H9 (cell line): Measurements from ENCODE around the gene ACOT7. TPM values are rescaled to one million over a fixed set of nuclear protein-coding genes. Genes with fewer than 3 reads are reported as not detected.

ENCODE experiments used
- DNase-seq: peaks from one replicate; pipeline ENCODE4 v3.0.0-alpha.2; 2017
- H2AFZ ChIP-seq: one replicate; pipeline ENCODE4 v1.6.1; 2013; ENCODE audit warnings: mild to moderate bottlenecking, low read length, control low read depth, moderate library complexity
- H2AK5ac ChIP-seq: 2 replicates; pipeline ENCODE4 v1.6.1; 2013; ENCODE audit warnings: low read length, control low read depth, mixed read lengths; ENCODE audit not compliant: insufficient read length
- H2BK120ac ChIP-seq: one replicate; pipeline ENCODE4 v1.6.1; 2013; ENCODE audit warnings: low read depth, mild to moderate bottlenecking, low read length, control low read depth, inconsistent platforms; ENCODE audit not compliant: poor library complexity, severe bottlenecking
- H2BK12ac ChIP-seq: 2 replicates; pipeline ENCODE4 v1.6.1; 2013; ENCODE audit warnings: low read length, control low read depth, mixed read lengths, low read depth; ENCODE audit not compliant: insufficient read length
- H2BK15ac ChIP-seq: 2 replicates; pipeline ENCODE4 v1.6.1; 2013; ENCODE audit warnings: low read depth, low read length, control low read depth
- H2BK20ac ChIP-seq: one replicate; pipeline ENCODE4 v1.6.1; 2013; ENCODE audit warnings: low read depth, mild to moderate bottlenecking, low read length, control low read depth, inconsistent platforms; ENCODE audit not compliant: poor library complexity, severe bottlenecking
- H2BK5ac ChIP-seq: 2 replicates; pipeline ENCODE4 v1.6.1; 2013; ENCODE audit warnings: low read length, control low read depth, mixed read lengths; ENCODE audit not compliant: insufficient read length
- H3K14ac ChIP-seq: 2 replicates; pipeline ENCODE4 v1.6.1; 2013; ENCODE audit warnings: low read length, control low read depth; ENCODE audit not compliant: insufficient read depth
- H3K18ac ChIP-seq: 2 replicates; pipeline ENCODE4 v1.6.1; 2013; ENCODE audit warnings: low read depth, mild to moderate bottlenecking, mixed read lengths, low read length, control low read depth; ENCODE audit not compliant: insufficient read length
- H3K23ac ChIP-seq: 2 replicates; pipeline ENCODE4 v1.6.1; 2013; ENCODE audit warnings: low read length, control low read depth, mixed read lengths, low read depth; ENCODE audit not compliant: insufficient read length
- H3K23me2 ChIP-seq: 2 replicates; pipeline ENCODE4 v1.6.1; 2013; ENCODE audit warnings: low read depth, mild to moderate bottlenecking, mixed read lengths, low read length, control low read depth; ENCODE audit not compliant: insufficient read length, poor library complexity, severe bottlenecking
- H3K27ac ChIP-seq: 2 replicates; pipeline ENCODE4 v1.5.1; 2013; ENCODE audit warnings: low read length, control low read depth, mixed read lengths, low read depth; ENCODE audit not compliant: insufficient read length
- H3K27me3 ChIP-seq: 2 replicates; pipeline ENCODE4 v1.6.1; 2013; ENCODE audit warnings: low read length, control low read depth, inconsistent platforms; ENCODE audit not compliant: insufficient read depth
- H3K4ac ChIP-seq: 2 replicates; pipeline ENCODE4 v1.6.1; 2013; ENCODE audit warnings: low read depth, mild to moderate bottlenecking, control low read depth, inconsistent platforms, low read length, moderate library complexity
- H3K4me1 ChIP-seq: 2 replicates; pipeline ENCODE4 v1.6.1; 2013; ENCODE audit warnings: low read length, control low read depth, inconsistent platforms; ENCODE audit not compliant: insufficient read depth
- H3K4me2 ChIP-seq: 2 replicates; pipeline ENCODE4 v1.6.1; 2013; ENCODE audit warnings: low read length, control low read depth, mixed read lengths; ENCODE audit not compliant: insufficient read length, insufficient read depth
- H3K56ac ChIP-seq: 2 replicates; pipeline ENCODE4 v1.6.1; 2013; ENCODE audit warnings: low read depth, mild to moderate bottlenecking, mixed read lengths, low read length, control low read depth; ENCODE audit not compliant: insufficient read length
- H3K79me1 ChIP-seq: 2 replicates; pipeline ENCODE4 v1.6.1; 2013; ENCODE audit warnings: low read depth, mild to moderate bottlenecking, moderate library complexity, low read length, control low read depth, inconsistent platforms; ENCODE audit not compliant: insufficient read depth, poor library complexity, severe bottlenecking
- H3K79me2 ChIP-seq: 2 replicates; pipeline ENCODE4 v1.6.1; 2013; ENCODE audit warnings: low read length, control low read depth, inconsistent platforms; ENCODE audit not compliant: insufficient read depth
- H3K9ac ChIP-seq: 2 replicates; pipeline ENCODE4 v1.6.1; 2013; ENCODE audit warnings: low read length, control low read depth, mixed read lengths; ENCODE audit not compliant: insufficient read length; ENCODE audit errors: extremely low read depth
- H3K9me3 ChIP-seq: one replicate; pipeline ENCODE4 v1.6.1; 2013; ENCODE audit warnings: low read depth, low read length, inconsistent platforms; ENCODE audit not compliant: control insufficient read depth
- H3T11ph ChIP-seq: one replicate; pipeline ENCODE4 v1.6.1; 2013; ENCODE audit warnings: mild to moderate bottlenecking, low read length, control low read depth, inconsistent platforms
- H4K20me1 ChIP-seq: one replicate; pipeline ENCODE4 v1.6.1; 2013; ENCODE audit not compliant: control insufficient read depth, insufficient read length, insufficient read depth
- H4K5ac ChIP-seq: 2 replicates; pipeline ENCODE4 v1.6.1; 2013; ENCODE audit warnings: low read depth, mild to moderate bottlenecking, mixed read lengths, low read length, control low read depth; ENCODE audit not compliant: insufficient read length
- H4K8ac ChIP-seq: replicated peaks from 2 replicates; pipeline ENCODE4 v1.6.1; 2013; ENCODE audit warnings: low read length, control low read depth, mixed read lengths, low read depth; ENCODE audit not compliant: insufficient read length
- H4K91ac ChIP-seq: 2 replicates; pipeline ENCODE4 v1.6.1; 2013; ENCODE audit warnings: low read depth, mild to moderate bottlenecking, moderate library complexity, mixed read lengths, low read length, control low read depth; ENCODE audit not compliant: insufficient read length
- H3K27ac Mint-ChIP-seq, 3 experiments: 2 replicates in 2 of 3; 3 replicates in 1 of 3; pipeline ENCODE4 v1.8.0; 2020 to 2021; ENCODE audit warnings: mixed read lengths in 3 of 3, mild to moderate bottlenecking in 1 of 3, moderate library complexity in 1 of 3
- H3K27me3 Mint-ChIP-seq: 2 replicates; pipeline ENCODE4 v1.8.0; 2021; ENCODE audit warnings: low read depth, mild to moderate bottlenecking, moderate library complexity, mixed read lengths
- H3K36me3 Mint-ChIP-seq, 3 experiments: 2 replicates in 2 of 3; 3 replicates in 1 of 3; pipeline ENCODE4 v1.8.0; 2020 to 2021; ENCODE audit warnings: low read depth in 3 of 3, mixed read lengths in 3 of 3; ENCODE audit not compliant: insufficient read depth in 1 of 3
- H3K4me1 Mint-ChIP-seq, 2 experiments: 2 replicates each; pipeline ENCODE4 v1.8.0; 2020; ENCODE audit warnings: mixed read lengths in 2 of 2
- H3K4me3 Mint-ChIP-seq, 2 experiments: 2 replicates in 1 of 2; 3 replicates in 1 of 2; pipeline ENCODE4 v1.8.0; 2020 to 2021; ENCODE audit warnings: mild to moderate bottlenecking in 2 of 2, mixed read lengths in 2 of 2, moderate library complexity in 1 of 2
- H3K9me3 Mint-ChIP-seq, 2 experiments: 2 replicates in 1 of 2; 3 replicates in 1 of 2; pipeline ENCODE4 v1.8.0; 2020; ENCODE audit warnings: mild to moderate bottlenecking in 2 of 2, mixed read lengths in 2 of 2, moderate library complexity in 1 of 2
- WGBS: extraction: QIAGEN DNeasy Blood & Tissue Kit; methylation state at CpG from one replicate; pipeline ENCODE4 v1.1.7; 2013; ENCODE audit warnings: missing lambda C conversion rate, low lambda C conversion rate, mixed read lengths; ENCODE audit not compliant: insufficient read length; ENCODE audit errors: extremely low coverage; 5-methylcytosine and 5-hydroxymethylcytosine counted together
- total RNA-seq: library from RNA; stranded (reverse); gene quantifications from 2 replicates; pipeline ENCODE4 v1.2.1, GENCODE V29; 2021
- TF ChIP-seq, protein P1 (sequence below): fragments of 200-600 bp; sonication (generic); conservative IDR thresholded peaks from 3 replicates; pipeline ENCODE4 v1.8.0; 2021; ENCODE audit warnings: antibody characterized with exemption, mild to moderate bottlenecking

Gene ACOT7
- total RNA-seq, 1 experiment from 2014 or later, result 87.4 TPM

DNA sequence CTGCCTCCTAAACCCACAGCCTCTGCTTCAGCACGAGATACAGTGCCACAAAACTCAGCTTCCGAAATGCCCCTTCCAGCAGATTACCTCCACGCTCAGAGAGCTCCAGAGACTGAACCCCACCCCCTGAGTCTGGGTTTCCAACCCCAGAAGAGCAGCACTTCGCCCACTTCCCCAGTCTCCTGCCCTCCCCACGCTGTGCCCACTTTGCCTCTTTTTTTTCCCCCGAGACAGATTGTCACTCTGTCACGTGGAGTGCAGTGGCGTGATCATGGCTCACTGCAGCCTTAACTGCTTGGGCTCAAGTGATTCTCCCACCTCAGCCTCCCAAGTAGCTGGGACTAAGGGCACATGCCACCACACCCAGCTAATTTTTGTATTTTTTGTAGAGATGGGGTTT lies 167.9 kb downstream of the ACOT7 start:
- no peak overlapping the region for H3K27ac ChIP-seq
- no peak for DNase-seq
- H3K4me3 Mint-ChIP-seq, result no peak overlapping the region; a peak in 1 of 5 replicates
- H3K79me1 ChIP-seq, result peaks cover 3% of the 10 kb centered on the region
- no peaks in the 10 kb centered on the region for H3K23me2 ChIP-seq
- H3K4me1 Mint-ChIP-seq, result peaks cover 0 to 3% of the 10 kb centered on the region in 2 experiments; a peak in 2 of 4 replicates
- H2BK15ac ChIP-seq, result no peak overlapping the region
- H2AFZ ChIP-seq, result no peak overlapping the region
- H3K27me3 Mint-ChIP-seq, result no peaks in the 10 kb centered on the region
- no peak overlapping the region for H2BK5ac ChIP-seq
- no peak overlapping the region for H3K14ac ChIP-seq
- H4K91ac ChIP-seq, result no peak overlapping the region
- H4K5ac ChIP-seq, result no peak overlapping the region
- H2BK20ac ChIP-seq, result no peak overlapping the region
- no peak overlapping the region for H2BK120ac ChIP-seq
- WGBS, result no CpG with 5 or more reads among the region's 8 CpGs
- H4K20me1 ChIP-seq, result no peaks in the 10 kb centered on the region
- no peaks in the 10 kb centered on the region for H3K4me1 ChIP-seq
- H2AK5ac ChIP-seq, result no peak overlapping the region
- no peak overlapping the region for H3K9ac ChIP-seq
- no peak overlapping the region for H3K4ac ChIP-seq
- H3K56ac ChIP-seq, result no peak overlapping the region
- H3K27ac Mint-ChIP-seq, result peak overlapping the region in 2 of 3 experiments; percentile 50 to 77; a peak in 4 of 7 replicates
- peaks cover 41 to 85% (median 60%) of the 10 kb centered on the region in 3 experiments; a peak in 6 of 7 replicates for H3K36me3 Mint-ChIP-seq
- no peaks in the 10 kb centered on the region for H3K27me3 ChIP-seq
- no peak overlapping the region for H3K18ac ChIP-seq
- no peak overlapping the region for H3K4me2 ChIP-seq
- H3K23ac ChIP-seq, result no peak overlapping the region
- H3K9me3 Mint-ChIP-seq, result no peaks in the 10 kb centered on the region
- H2BK12ac ChIP-seq, result no peak overlapping the region
- no peak overlapping the region for H3T11ph ChIP-seq
- H4K8ac ChIP-seq, result no peak overlapping the region
- no peaks in the 10 kb centered on the region for H3K9me3 ChIP-seq
- TF ChIP-seq, protein P1, sequence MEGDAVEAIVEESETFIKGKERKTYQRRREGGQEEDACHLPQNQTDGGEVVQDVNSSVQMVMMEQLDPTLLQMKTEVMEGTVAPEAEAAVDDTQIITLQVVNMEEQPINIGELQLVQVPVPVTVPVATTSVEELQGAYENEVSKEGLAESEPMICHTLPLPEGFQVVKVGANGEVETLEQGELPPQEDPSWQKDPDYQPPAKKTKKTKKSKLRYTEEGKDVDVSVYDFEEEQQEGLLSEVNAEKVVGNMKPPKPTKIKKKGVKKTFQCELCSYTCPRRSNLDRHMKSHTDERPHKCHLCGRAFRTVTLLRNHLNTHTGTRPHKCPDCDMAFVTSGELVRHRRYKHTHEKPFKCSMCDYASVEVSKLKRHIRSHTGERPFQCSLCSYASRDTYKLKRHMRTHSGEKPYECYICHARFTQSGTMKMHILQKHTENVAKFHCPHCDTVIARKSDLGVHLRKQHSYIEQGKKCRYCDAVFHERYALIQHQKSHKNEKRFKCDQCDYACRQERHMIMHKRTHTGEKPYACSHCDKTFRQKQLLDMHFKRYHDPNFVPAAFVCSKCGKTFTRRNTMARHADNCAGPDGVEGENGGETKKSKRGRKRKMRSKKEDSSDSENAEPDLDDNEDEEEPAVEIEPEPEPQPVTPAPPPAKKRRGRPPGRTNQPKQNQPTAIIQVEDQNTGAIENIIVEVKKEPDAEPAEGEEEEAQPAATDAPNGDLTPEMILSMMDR, result no peak
- H3K79me2 ChIP-seq, result no peaks in the 10 kb centered on the region
